Parathyroid adenoma (tissue), 2 donors: ENCODE results near the gene GGT5.
"Not testable (repeated sequence)": the region's sequence is repeated elsewhere in the genome, so short reads cannot be mapped to it uniquely, and the experiment has no call there.

Experiments used
- H2AFZ ChIP-seq: fragments of 300-600 bp; sonication (generic); one replicate; pipeline ENCODE4 v1.7.0; 2017; ENCODE audit warnings: antibody characterized with exemption, mild to moderate bottlenecking
- H3K27ac ChIP-seq: fragments of 300-600 bp; sonication (generic); one replicate; pipeline ENCODE4 v1.7.0; 2017
- H3K27me3 ChIP-seq: fragments of 300-600 bp; sonication (generic); one replicate; pipeline ENCODE4 v1.7.0; 2017; ENCODE audit warnings: low read length; ENCODE audit not compliant: control insufficient read depth, insufficient read depth
- H3K36me3 ChIP-seq: fragments of 300-600 bp; sonication (generic); one replicate; pipeline ENCODE4 v1.7.0; 2017; ENCODE audit warnings: low read length; ENCODE audit not compliant: control insufficient read depth, insufficient read depth
- H3K4me1 ChIP-seq: fragments of 300-600 bp; sonication (generic); one replicate; pipeline ENCODE4 v1.7.0; 2017; ENCODE audit warnings: control low read depth
- H3K4me2 ChIP-seq: fragments of 300-600 bp; sonication (generic); one replicate; pipeline ENCODE4 v1.7.0; 2017; ENCODE audit warnings: low read length
- H3K4me3 ChIP-seq: fragments of 300-600 bp; sonication (generic); one replicate; pipeline ENCODE4 v1.7.0; 2017; ENCODE audit warnings: low read depth, low read length
- H3K79me2 ChIP-seq: fragments of 300-600 bp; sonication (generic); one replicate; pipeline ENCODE4 v1.7.0; 2017; ENCODE audit warnings: control low read depth
- H3K9ac ChIP-seq: fragments of 300-600 bp; sonication (generic); one replicate; pipeline ENCODE4 v1.7.0; 2017; ENCODE audit warnings: mild to moderate bottlenecking
- H3K9me3 ChIP-seq: fragments of 300-600 bp; sonication (generic); one replicate; pipeline ENCODE4 v1.7.0; 2017; ENCODE audit warnings: low read length; ENCODE audit not compliant: control insufficient read depth
- CTCF ChIP-seq: fragments of 300-600 bp; sonication (generic); IDR thresholded peaks from one replicate; pipeline ENCODE4 v1.7.0; 2017; ENCODE audit warnings: antibody characterized with exemption, mild to moderate bottlenecking
- donor health status: primary hyperparathyroidism.

GGT5 gene

GRCh38 chr22:24205438-24206195 lies 39.3 kb downstream of the GGT5 start:
- no peaks in the 10 kb centered on the region for H3K4me1 ChIP-seq

GRCh38 chr22:24203856-24204255 lies 41.0 kb downstream of the GGT5 start:
- not testable (repeated sequence) for H3K27ac ChIP-seq, H3K79me2 ChIP-seq, H3K9me3 ChIP-seq, H3K4me2 ChIP-seq, H3K36me3 ChIP-seq, H3K4me1 ChIP-seq, H3K4me3 ChIP-seq, H2AFZ ChIP-seq, H3K9ac ChIP-seq, H3K27me3 ChIP-seq

More at GRCh38 chr22:24205438-24206195, 39.3 kb downstream of the GGT5 start:
- no peak for TF ChIP-seq CTCF
- Histone ChIP-seq H3K36me3 (no peaks in the 10 kb centered on the region), H3K9me3 (no peaks in the 10 kb centered on the region), H3K4me2 (no peak overlapping the region), H3K4me3 (no peak overlapping the region), H3K27ac (no peak overlapping the region), H3K79me2 (no peaks in the 10 kb centered on the region), H2AFZ (no peak overlapping the region), H3K27me3 (no peaks in the 10 kb centered on the region), H3K9ac (no peak overlapping the region)

GRCh38 chr22:24201681-24202614 lies 42.9 kb downstream of the GGT5 start:
- Histone ChIP-seq H3K4me3 (no peak overlapping the region), H3K27ac (no peak overlapping the region)
- no peak for TF ChIP-seq CTCF

GRCh38 chr22:24200619-24201212 lies 44.2 kb downstream of the GGT5 start:
- Histone ChIP-seq H3K27me3 (no peaks in the 10 kb centered on the region), H3K4me3 (no peak overlapping the region), H3K79me2 (no peaks in the 10 kb centered on the region), H3K9me3 (no peaks in the 10 kb centered on the region), H3K36me3 (no peaks in the 10 kb centered on the region), H3K27ac (no peak overlapping the region), H3K4me1 (peaks cover 2% of the 10 kb centered on the region), H2AFZ (no peak overlapping the region), H3K9ac (no peak overlapping the region), H3K4me2 (no peak overlapping the region)
- TF ChIP-seq CTCF = no peak

More at GRCh38 chr22:24201681-24202614, 42.9 kb downstream of the GGT5 start:
- no peak overlapping the region for H3K4me2 ChIP-seq
- no peaks in the 10 kb centered on the region for H3K9me3 ChIP-seq
- H3K36me3 ChIP-seq = no peaks in the 10 kb centered on the region
- H3K27me3 ChIP-seq = no peaks in the 10 kb centered on the region
- H3K79me2 ChIP-seq = no peaks in the 10 kb centered on the region
- H2AFZ ChIP-seq = no peak overlapping the region
- no peaks in the 10 kb centered on the region for H3K4me1 ChIP-seq
- no peak overlapping the region for H3K9ac ChIP-seq

GRCh38 chr22:24198682-24199052 lies 46.2 kb downstream of the GGT5 start:
- Histone ChIP-seq H3K27me3 (no peaks in the 10 kb centered on the region), H3K79me2 (no peaks in the 10 kb centered on the region), H3K27ac (no peak overlapping the region), H3K4me2 (no peak overlapping the region), H2AFZ (no peak overlapping the region), H3K9me3 (no peaks in the 10 kb centered on the region), H3K4me1 (peaks cover 2% of the 10 kb centered on the region), H3K36me3 (no peaks in the 10 kb centered on the region), H3K9ac (no peak overlapping the region), H3K4me3 (no peak overlapping the region)
- TF ChIP-seq CTCF = no peak
